ENCODE data around the gene RRP15.

GRCh38 chr1:218362418-218363076 lies 77.5 kb downstream of the RRP15 start:
- TF ChIP-seq CTCF (IDR thresholded peaks at IDR 0.05) (no peak), POLR2AphosphoS5 (IDR thresholded peaks at IDR 0.05) (no peak)
